HUES48 (cell line): ENCODE results near the gene IFT172.
"Not testable (repeated sequence)": the region's sequence is repeated elsewhere in the genome, so short reads cannot be mapped to it uniquely, and the experiment has no call there.

ENCODE experiments used
- H3K27ac ChIP-seq: one replicate; pipeline ENCODE4 v1.7.0; 2013; ENCODE audit warnings: low read depth, low read length, inconsistent platforms
- H3K27me3 ChIP-seq: 2 replicates; pipeline ENCODE4 v1.6.1; 2013; ENCODE audit warnings: mild to moderate bottlenecking, low read length; ENCODE audit not compliant: control insufficient read depth, insufficient read depth
- H3K36me3 ChIP-seq: 2 replicates; pipeline ENCODE4 v1.6.1; 2013; ENCODE audit warnings: low read length; ENCODE audit not compliant: control insufficient read depth, insufficient read depth
- H3K4me1 ChIP-seq: 2 replicates; pipeline ENCODE4 v1.6.1; 2013; ENCODE audit warnings: mild to moderate bottlenecking, low read length; ENCODE audit not compliant: control insufficient read depth, insufficient read depth
- H3K4me3 ChIP-seq: 2 replicates; pipeline ENCODE4 v1.5.1; 2013; ENCODE audit warnings: mild to moderate bottlenecking, low read depth, low read length
- H3K9ac ChIP-seq: 2 replicates; pipeline ENCODE4 v1.6.1; 2013; ENCODE audit warnings: mild to moderate bottlenecking, low read depth, low read length, moderate library complexity
- H3K9me3 ChIP-seq: 2 replicates; pipeline ENCODE4 v1.6.1; 2013; ENCODE audit warnings: low read length; ENCODE audit not compliant: control insufficient read depth, insufficient read depth

The IFT172 gene

DNA sequence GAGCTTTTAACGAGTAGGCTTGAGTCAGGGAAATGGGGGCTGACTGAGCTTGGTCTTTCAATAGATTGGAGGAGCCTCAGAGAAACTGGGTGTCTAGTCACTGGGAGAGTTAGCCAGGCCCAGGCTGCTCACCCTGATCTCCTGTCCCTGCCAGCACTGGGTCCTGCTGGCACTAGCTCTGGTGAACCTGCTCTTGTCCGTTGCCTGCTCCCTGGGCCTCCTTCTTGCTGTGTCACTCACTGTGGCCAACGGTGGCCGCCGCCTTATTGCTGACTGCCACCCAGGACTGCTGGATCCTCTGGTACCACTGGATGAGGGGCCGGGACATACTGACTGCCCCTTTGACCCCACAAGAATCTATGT, 46.6 kb downstream of the IFT172 start:
- Histone ChIP-seq H3K4me1 (peaks cover 6% of the 10 kb centered on the region; the same call in 1 of the 2 replicates), H3K27ac (peak overlapping the region; percentile 42), H3K4me3 (peak overlapping the region; percentile 68), H3K27me3 (no peaks in the 10 kb centered on the region), H3K9ac (peak overlapping the region; percentile 72), H3K9me3 (no peaks in the 10 kb centered on the region), H3K36me3 (peaks cover 60% of the 10 kb centered on the region)

GRCh38 chr2:27441958-27442919, 47.3 kb downstream of the IFT172 start, which contains the start of gene KRTCAP3:
Gene KRTCAP3, plus strand, starts transcription at chr2:27442381. Its CDS starts 32 bp downstream, at chr2:27442413.
- H3K9me3 ChIP-seq: no peaks in the 10 kb centered on the region
- peak within 1 kb of the TSS; percentile 60 for H3K27ac ChIP-seq
- H3K4me1 ChIP-seq: peaks cover 6% of the 10 kb centered on the region; the same call in 1 of the 2 replicates
- H3K4me3 ChIP-seq: peak within 1 kb of the TSS; percentile 68
- peak within 1 kb of the TSS; percentile 72 for H3K9ac ChIP-seq
- peaks cover 58% of the 10 kb centered on the region for H3K36me3 ChIP-seq
- no peaks in the 10 kb centered on the region for H3K27me3 ChIP-seq

DNA sequence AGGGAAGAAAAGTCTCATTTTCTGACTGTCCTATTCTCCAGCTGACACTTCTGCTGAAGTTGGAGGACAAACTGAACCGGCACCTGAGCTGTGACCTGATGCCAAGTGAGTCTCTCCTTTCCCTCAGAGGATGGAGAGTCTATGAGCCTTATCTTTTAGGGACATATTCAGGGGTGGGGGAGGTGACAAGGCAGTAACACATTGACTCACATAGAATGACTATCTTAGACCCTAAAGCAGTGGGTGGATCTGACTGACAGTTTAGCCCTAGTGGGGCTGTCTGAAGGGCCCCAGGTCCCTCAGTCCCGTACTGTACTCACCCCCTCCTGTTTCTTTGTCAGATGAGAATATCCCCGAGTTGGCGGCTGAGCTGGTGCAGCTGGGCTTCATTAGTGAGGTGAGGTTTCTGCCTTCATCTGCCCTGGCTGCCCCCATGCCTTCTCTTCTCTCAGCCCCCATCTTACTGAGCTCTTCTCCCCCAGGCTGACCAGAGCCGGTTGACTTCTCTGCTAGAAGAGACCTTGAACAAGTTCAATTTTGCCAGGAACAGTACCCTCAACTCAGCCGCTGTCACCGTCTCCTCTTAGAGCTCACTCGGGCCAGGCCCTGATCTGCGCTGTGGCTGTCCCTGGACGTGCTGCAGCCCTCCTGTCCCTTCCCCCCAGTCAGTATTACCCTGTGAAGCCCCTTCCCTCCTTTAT, 48.2 kb downstream of the IFT172 start:
- H3K9me3 ChIP-seq: no peaks in the 10 kb centered on the region
- peaks cover 66% of the 10 kb centered on the region for H3K36me3 ChIP-seq
- peaks cover 6% of the 10 kb centered on the region; the same call in 1 of the 2 replicates for H3K4me1 ChIP-seq
- no peak overlapping the region for H3K9ac ChIP-seq
- H3K4me3 ChIP-seq: no peak overlapping the region; the same call in 1 of the 2 replicates
- H3K27ac ChIP-seq: peak overlapping the region; percentile 60
- no peaks in the 10 kb centered on the region for H3K27me3 ChIP-seq

- Histone ChIP-seq H3K4me1 (no peaks in the 10 kb centered on the region), H3K9me3 (no peaks in the 10 kb centered on the region), H3K27ac (no peak overlapping the region), H3K9ac (no peak overlapping the region), H3K4me3 (no peak overlapping the region), H3K27me3 (no peaks in the 10 kb centered on the region), H3K36me3 (peaks cover 69% of the 10 kb centered on the region)
These were observed 53.9 kb downstream of the IFT172 start for GRCh38 chr2:27435628-27436027.

- H3K27ac ChIP-seq: no peak overlapping the region
- no peaks in the 10 kb centered on the region for H3K9me3 ChIP-seq
- H3K27me3 ChIP-seq: no peaks in the 10 kb centered on the region
- H3K4me3 ChIP-seq: no peak overlapping the region
- H3K36me3 ChIP-seq: peaks cover 34% of the 10 kb centered on the region
- no peak overlapping the region for H3K9ac ChIP-seq
- H3K4me1 ChIP-seq: peaks cover 11% of the 10 kb centered on the region
These were observed 58.1 kb downstream of the IFT172 start for GRCh38 chr2:27431395-27431794.

DNA sequence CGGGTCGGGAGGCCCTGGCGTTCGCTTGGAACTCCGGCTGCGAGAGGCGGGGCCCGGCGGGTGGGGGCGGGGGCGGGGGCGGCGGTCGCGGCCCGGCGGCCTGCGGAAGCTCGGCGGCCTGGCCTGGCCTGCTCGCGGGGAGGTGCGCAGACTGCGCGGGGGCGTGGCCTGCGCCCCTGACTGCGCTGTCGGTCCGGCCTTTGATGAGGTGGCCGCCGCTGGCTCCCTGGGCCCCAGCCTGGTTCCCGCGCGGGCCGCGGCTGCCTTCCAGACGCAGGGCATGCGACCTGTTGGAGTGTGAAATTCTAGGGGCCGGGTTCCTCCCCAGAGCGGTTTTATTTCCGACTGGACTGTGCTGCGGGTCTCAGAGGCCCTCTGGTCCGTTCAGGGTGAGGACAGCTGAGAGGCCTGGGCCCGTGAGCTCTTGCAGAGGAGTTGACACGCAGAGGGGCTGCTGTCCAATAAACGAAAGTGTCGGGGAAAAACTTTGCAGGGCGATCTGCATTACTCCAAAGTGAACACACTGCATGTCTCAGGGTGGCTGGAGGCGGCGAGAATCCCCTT, 60.5 kb downstream of the IFT172 start:
- Histone ChIP-seq H3K27ac (peak overlapping the region; percentile 97), H3K36me3 (peaks cover 11% of the 10 kb centered on the region), H3K4me3 (peak overlapping the region; percentile 97), H3K9me3 (no peaks in the 10 kb centered on the region), H3K27me3 (no peaks in the 10 kb centered on the region), H3K4me1 (peaks cover 11% of the 10 kb centered on the region), H3K9ac (peak overlapping the region; percentile 87)

- H3K36me3 ChIP-seq: peaks cover 4% of the 10 kb centered on the region
- no peaks in the 10 kb centered on the region for H3K27me3 ChIP-seq
- H3K9me3 ChIP-seq: no peaks in the 10 kb centered on the region
- H3K27ac ChIP-seq: peak within 1 kb of the TSS; percentile 97
- peak within 1 kb of the TSS; percentile 87 for H3K9ac ChIP-seq
- peaks cover 11% of the 10 kb centered on the region for H3K4me1 ChIP-seq
- peak within 1 kb of the TSS; percentile 97 for H3K4me3 ChIP-seq
These were observed 61.1 kb downstream of the IFT172 start, which contains the start of gene NRBP1 for GRCh38 chr2:27428213-27428977. Gene NRBP1, plus strand, starts transcription at chr2:27428631. Its CDS starts 4,643 bp downstream, at chr2:27433274.

GRCh38 chr2:27427863-27428212, 61.7 kb downstream of the IFT172 start:
- H3K36me3 ChIP-seq: no peaks in the 10 kb centered on the region
- peak overlapping the region; percentile 97 for H3K4me3 ChIP-seq
- peaks cover 11% of the 10 kb centered on the region for H3K4me1 ChIP-seq
- H3K27me3 ChIP-seq: no peaks in the 10 kb centered on the region
- H3K9me3 ChIP-seq: no peaks in the 10 kb centered on the region
- H3K27ac ChIP-seq: peak overlapping the region; percentile 97
- H3K9ac ChIP-seq: peak overlapping the region; percentile 75

DNA sequence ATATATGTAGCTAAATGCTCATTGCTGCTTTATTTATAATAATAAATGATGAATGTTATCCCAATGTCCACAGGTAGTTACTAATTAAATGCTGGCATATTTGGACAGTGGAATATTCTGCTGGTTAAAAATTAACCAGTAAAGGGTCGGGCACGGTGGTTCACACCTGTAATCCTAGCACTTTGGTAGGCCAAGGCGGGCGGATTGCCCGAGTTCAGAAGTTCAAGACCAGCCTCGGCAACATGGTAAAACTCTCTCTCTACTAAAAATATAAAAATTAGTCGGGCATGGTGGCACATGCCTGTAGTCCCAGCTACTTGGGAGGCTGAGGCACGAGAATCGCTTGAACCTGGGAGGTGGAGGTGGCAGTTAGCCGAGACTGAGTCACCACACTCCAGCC, 64.5 kb downstream of the IFT172 start:
- H3K27ac ChIP-seq, H3K9ac ChIP-seq, H3K36me3 ChIP-seq, H3K4me3 ChIP-seq, H3K27me3 ChIP-seq, H3K9me3 ChIP-seq, H3K4me1 ChIP-seq: not testable (repeated sequence)

DNA sequence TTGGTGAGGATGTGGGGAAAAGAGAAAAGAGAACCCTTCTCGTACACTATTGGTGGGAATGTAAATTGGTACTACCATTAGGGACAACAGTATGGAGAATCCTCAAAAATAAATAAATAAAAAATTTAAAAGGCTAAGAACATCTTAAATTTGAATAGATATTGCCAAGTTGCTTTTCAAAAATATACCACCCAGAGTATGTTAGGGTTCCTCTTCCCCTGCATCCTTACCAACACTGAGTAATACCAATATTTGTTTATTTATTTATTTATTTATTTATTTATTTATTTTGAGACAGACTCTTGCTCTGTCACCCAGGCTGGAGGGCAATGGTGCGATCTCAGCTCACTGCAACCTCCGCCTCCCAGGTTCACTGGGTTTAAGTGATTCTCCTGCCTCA, 66.6 kb downstream of the IFT172 start:
- Histone ChIP-seq H3K36me3 (no peaks in the 10 kb centered on the region), H3K27me3 (no peaks in the 10 kb centered on the region), H3K4me3 (no peak overlapping the region), H3K9me3 (no peaks in the 10 kb centered on the region), H3K9ac (no peak overlapping the region), H3K4me1 (peaks cover 4% of the 10 kb centered on the region), H3K27ac (no peak overlapping the region)
